HG03066 (cell line): ENCODE data around the gene ARHGEF9.
"Not testable (repeated sequence)": the region's sequence is repeated elsewhere in the genome, so short reads cannot be mapped to it uniquely, and the experiment has no call there.

Source experiments
- ATAC-seq: cut with Tn5 transposase; IDR thresholded peaks from one replicate; pipeline ENCODE4 v1.9.1; 2021; ENCODE audit warnings: low read depth; ENCODE audit not compliant: unreplicated experiment

The ARHGEF9 gene

GRCh38 chrX:63784902-63785707 is at the start of gene ARHGEF9:
Gene ARHGEF9, minus strand, starts transcription at chrX:63785214. Its CDS starts 69 bp downstream, at chrX:63785145.
- ATAC-seq: peak; percentile 46

DNA sequence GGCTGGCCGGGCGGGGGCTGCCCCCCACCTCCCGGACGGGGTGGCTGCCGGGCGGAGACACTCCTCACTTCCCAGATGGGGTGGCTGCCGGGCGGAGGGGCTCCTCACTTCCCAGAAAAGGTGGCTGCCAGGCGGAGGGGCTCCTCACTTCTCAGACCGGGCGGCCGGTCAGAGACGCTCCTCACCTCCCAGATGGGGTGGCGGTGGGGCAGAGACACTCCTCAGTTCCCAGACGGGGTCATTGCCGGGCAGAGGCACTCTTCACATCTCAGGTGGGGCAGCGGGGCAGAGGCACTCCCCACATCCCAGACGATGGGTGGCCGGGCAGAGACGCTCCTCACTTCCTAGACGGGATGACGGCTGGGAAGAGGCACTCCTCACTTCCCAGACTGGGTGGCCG is 40.4 kb upstream of the ARHGEF9 start:
- not testable (repeated sequence) for ATAC-seq

GRCh38 chrX:63818156-63818555 is 33.1 kb upstream of the ARHGEF9 start:
- no peak for ATAC-seq

DNA sequence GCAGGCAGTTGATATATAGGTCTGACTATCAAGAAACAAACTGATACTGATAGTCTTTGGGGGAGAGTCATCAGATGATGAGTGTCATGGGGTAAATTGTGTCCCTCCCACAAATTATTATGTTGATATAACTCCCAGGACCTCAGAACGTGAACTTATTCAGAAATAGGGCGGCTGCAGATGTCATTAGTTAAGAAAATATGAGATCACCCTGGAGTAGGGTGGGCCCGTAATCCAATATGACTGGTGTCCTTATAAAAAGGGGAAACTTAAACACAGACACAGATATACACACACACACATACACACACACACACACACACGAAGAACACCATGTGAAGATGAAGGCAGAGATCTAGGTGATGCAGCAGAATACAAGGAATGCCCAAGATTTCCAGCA is 32.7 kb upstream of the ARHGEF9 start:
- no peak for ATAC-seq

- ATAC-seq: no peak
Observed at GRCh38 chrX:63812823-63813222, 27.8 kb upstream of the ARHGEF9 start.

GRCh38 chrX:63810746-63811145 is 25.7 kb upstream of the ARHGEF9 start:
- no peak for ATAC-seq

- ATAC-seq: no peak
Observed at GRCh38 chrX:63809173-63809572, 24.2 kb upstream of the ARHGEF9 start.

DNA sequence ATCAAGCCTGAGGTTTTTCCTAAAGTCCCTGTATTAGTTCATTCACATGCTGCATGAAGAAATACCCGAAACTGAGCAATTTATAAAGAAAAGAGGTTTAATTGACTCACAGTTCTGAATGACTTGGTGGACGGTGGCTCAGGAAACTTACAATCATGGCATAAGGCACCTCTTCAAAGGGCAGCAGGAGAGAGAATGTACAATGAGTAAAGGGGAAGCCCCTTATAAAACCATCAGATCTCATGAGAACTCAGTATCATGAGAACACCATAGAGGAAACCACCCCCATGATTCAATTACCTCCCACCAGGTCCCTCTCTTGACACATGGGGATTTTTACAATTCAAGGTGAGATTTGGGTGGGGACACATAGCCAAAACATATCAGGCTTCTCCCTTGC is 10.4 kb upstream of the ARHGEF9 start:
- ATAC-seq: not testable (repeated sequence)

- ATAC-seq: peak; percentile 35
Observed at GRCh38 chrX:63785708-63786040, 660 bp upstream of the ARHGEF9 start.

- peak; percentile 11 for ATAC-seq
Observed at GRCh38 chrX:63784346-63784901, 590 bp downstream of the ARHGEF9 start.

GRCh38 chrX:63782515-63782914 is 2.5 kb downstream of the ARHGEF9 start:
- ATAC-seq: no peak

DNA sequence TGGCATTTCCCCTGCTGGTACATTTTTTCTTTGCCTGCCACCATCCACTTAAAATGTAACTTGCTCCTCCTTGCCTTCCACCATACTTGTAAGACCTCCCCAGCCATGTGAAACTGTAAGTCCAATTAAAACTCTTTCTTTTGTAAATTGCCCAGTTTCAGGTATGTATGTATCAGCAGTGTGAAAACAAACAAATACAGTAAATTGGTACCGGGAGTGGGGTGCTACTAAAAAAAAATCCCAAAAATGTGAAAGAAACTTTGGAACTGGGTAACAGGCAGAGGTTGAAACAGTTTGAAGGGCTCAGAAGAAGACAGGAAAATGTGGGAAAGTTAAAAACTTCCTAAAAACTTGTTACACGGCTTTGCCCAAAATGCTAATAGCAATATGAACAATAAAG is 16.3 kb downstream of the ARHGEF9 start:
- no peak for ATAC-seq

DNA sequence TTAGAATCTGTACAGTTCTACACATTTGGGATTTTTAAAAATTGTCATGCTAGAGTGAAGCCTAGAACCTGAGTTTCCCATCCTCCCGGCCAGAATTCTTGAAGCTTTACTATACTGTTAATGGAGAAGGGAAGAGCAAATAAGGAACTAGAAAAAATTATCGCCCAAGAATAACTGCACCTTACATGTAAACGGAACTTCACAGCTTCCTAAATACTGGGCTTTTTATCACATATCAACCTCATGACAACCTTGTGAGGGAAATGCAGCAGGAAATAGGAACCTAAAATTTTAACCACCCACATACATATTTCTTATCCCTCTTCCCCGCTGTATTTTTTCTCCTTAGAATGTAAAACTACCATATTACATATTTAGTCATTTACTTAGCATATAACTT is 19.3 kb downstream of the ARHGEF9 start:
- ATAC-seq: no peak

GRCh38 chrX:63764946-63765345 is 20.1 kb downstream of the ARHGEF9 start:
- ATAC-seq: no peak

DNA sequence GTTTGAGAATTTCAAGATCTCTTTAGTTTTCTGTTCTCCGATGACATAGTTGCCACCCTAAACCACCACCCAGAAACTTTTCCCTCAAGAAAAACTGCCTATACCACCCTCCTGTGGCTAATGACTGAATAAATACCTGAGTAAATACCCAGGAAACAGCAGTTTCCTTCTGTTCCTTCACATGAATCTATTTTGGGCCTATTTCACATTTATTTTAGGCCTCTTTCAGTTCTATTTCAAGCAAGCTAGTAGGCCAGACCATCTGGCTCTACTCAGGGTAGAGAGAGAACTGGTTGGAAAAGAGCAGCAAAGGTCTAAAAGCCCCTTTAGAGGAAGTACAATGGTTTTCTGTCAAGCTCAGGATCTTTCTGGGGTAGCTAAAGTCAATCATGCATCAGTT is 23.4 kb downstream of the ARHGEF9 start:
- peak; percentile 61 for ATAC-seq

DNA sequence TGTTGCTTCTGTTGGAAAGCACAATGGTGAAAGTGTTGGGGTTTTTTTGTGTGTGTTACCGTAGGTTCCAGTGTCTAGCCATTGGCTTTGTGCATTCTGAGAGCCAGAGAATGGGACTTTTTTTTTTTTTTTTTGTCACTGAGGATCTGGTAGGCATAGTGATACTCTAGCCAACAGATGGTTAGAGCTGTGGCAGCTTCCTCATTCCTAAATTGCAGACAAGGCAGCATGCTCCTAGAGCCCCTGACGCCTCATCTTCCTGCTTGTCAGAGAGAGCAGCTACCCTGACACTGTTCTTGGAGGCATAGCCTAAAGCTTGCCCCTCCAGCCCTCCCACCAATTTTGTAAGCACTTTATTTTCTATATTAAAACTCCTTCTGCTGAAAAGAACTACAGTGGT is 27.0 kb downstream of the ARHGEF9 start:
- no peak for ATAC-seq

- ATAC-seq: no peak
Observed at GRCh38 chrX:63755892-63756291, 29.1 kb downstream of the ARHGEF9 start.

GRCh38 chrX:63754860-63755579 is 30.0 kb downstream of the ARHGEF9 start:
- ATAC-seq: peak; percentile 96

GRCh38 chrX:63754136-63754859 is 30.7 kb downstream of the ARHGEF9 start:
- peak; percentile 46 for ATAC-seq

DNA sequence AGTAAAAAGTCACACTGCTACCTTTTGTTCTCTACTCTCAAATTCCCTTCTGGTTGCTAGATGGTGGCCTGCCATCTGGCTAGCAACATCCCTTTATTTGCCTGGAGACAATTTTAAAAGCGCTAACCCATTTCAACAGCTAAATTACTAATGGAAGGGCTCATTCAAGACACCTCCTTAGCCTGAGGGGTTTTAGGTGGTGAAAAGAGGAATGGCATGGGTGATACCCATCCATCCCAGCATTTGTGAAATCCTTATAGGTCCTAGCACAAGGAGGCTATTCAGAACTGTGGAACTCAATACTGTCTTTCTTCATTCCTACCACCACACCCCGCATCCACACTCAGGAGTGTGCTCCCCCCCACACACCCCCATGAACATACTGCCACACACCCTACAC is 33.5 kb downstream of the ARHGEF9 start:
- ATAC-seq: no peak

DNA sequence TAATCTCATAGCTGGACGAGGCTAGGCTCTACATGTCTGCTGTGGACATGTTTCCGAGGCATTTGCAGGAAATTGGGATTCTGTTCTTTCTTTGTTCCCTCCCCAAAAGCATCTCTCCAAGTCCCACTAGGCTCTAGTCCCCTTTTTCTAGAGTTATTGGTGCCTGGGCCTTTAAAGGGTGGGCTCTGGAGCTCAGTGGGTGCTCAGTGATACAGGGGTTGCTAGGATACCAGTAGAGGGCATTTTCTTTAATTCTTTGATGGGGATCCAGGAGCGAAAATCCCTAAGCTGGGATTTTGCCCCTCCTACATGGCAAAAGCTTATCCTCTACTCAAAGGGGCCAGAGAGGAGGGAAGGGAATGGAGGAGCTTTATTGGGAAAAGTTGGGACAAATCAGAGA is 34.2 kb downstream of the ARHGEF9 start:
- ATAC-seq: no peak
